GM18870 (cell line): ENCODE measurements around the gene OR6C2.
"Not testable (repeated sequence)": the region's sequence is repeated elsewhere in the genome, so short reads cannot be mapped to it uniquely, and the experiment has no call there.

ENCODE experiments used
- ATAC-seq: cut with Tn5 transposase; IDR thresholded peaks from one replicate; pipeline ENCODE4 v1.9.1; 2021; ENCODE audit warnings: moderate library complexity; ENCODE audit not compliant: unreplicated experiment

OR6C2 gene

GRCh38 chr12:55443776-55444175, at the start of gene OR6C2:
TSS of gene OR6C2 (plus strand) at chr12:55444076. CDS start at chr12:55452214, 8,138 bp downstream.
- ATAC-seq: no peak

- ATAC-seq: no peak
Observed at GRCh38 chr12:55396326-55396725, 47.5 kb upstream of the OR6C2 start.

GRCh38 chr12:55400229-55400628, 43.6 kb upstream of the OR6C2 start, which contains the start of gene OR6C65:
TSS of gene OR6C65 (plus strand) at chr12:55400529. CDS start at chr12:55400529, 0 bp downstream.
- no peak for ATAC-seq

DNA sequence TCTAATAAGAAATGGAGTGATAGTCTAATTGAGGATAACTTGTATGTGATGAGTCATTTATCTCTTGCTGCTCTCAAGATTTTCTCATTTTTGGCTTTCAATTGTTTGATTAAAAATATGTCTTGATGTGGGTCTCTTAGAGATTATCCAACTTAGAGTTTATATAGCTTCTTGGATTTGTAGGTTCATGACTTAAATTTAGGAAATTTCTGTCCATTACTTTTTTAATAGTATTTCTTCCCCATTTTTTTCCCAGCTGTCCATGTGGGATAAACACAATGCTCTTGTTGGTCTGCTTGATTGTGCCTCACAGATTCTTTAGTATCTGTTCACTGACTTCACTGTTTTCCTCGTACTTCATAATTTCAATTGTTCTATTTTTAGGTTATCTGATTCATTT, 36.0 kb upstream of the OR6C2 start:
- no peak for ATAC-seq

DNA sequence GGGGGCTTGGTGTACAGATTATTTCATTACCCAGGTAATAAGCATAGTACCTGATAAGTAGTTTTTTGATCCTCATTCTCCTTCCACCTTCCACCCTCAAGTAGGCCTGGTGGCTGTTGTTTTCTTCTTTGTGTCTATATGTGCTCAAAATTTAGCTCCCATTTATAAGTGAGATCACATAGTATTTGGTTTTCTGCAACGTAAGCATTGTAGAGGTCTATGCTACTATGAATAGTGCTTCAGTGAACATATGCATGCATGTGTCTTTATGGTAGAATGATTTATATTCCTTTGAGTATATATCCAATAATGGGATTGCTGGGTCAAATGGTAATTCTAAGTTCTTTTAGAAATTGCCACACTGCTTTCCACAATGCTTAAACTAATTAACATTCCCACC, 34.7 kb upstream of the OR6C2 start:
- not testable (repeated sequence) for ATAC-seq

DNA sequence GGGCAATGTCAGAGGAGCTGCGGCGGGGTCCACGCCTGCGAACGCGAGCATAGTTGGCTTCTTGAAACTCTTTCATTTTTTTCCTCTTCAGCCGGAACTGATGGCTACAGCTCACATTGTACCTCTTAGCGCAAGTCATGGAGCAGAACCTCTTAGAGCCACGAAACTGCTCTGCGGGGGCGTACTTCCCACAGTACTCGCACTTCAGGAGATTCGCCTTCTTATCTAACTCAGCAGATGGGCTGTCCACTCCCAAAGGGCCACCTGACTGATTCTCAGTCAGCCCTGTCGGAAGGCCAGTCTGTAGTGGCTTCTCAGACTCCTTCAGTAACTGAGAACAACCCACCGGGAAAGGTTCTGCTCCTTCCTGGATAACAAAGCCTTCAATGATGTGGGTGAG, 31.7 kb upstream of the OR6C2 start:
- ATAC-seq: not testable (repeated sequence)

DNA sequence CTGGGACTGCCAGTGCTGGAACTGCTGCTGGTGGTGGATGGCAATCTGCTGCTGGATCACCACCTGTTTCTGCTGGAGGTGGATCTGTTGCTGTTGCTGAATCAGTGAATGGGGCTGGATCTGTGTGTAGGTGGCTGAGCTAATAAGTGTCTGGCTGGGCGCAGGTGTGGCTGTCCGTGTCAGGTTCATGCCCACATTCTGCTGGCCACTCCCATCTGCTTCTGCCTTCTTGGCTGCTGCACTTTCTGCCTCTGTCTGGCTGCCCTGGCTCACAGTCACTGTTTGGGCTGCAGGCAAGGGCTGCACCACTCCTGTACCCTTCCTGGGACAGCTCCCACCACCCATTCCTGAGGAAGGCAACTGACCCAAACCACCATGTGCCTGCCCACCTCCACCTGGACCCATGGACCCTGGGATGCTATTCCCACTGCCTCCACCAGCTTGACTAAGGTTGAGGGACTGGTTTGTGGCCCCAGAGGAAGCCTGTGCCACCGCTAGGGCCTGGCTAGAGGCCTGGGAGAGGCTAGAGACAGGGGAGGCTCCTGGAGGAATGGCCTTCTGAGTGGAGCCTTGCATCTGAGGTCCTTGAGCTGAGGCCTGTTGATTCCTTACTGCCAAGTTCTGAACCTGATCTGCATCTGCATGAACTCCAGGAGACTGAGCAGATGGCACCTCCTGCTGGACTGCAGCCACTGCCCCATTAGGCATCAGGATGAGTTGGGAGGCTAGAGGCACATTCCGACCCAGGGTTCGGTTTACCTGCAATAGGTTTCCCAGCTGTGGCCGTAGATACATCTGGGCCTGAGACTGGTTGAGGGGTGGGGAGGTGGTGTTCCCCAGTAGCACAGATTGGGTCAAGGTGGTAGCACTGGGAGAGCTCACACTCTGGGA, 30.1 kb upstream of the OR6C2 start:
- ATAC-seq: not testable (repeated sequence)

DNA sequence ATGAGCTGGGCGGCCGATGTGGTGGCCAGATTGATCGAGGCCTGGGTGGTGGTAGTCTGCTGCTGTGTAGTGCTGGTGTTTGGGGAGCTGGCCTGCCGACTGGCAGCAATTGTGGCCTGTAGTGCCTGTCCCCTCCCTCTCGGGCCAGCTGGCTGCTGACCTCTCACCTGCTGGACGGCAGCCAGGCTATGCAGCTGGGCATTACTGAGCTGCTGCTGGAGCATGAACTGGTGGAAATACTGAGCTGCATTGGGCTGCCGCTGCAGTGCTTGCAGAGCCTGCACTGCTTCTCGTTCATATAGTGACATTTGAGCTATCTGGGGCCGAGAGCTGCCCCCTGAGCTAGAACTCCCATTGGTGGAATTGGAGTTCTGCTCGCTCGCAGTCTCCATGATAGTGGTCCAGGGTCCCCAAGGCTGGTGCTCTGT, 29.5 kb upstream of the OR6C2 start:
- ATAC-seq: not testable (repeated sequence)

DNA sequence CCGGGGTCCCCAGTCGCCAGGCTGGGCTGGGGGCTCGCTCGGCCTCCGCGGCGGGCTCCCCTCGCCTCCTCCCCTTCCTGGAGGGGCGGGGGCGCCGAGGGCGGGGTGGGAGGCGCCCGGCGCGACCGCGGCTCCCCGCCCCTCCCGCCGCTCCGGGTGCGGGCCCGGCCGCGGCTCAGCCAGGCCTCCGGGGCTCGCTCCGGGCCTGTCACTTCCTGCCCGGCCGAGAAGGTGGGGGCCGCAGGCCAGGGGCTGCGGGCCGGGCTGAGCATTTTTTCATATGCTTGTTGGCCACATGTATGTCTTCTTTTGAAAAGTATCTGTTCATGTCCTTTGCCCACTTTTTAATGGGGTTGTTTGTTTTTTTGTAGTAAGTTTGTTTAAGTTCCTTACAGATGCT, 29.0 kb upstream of the OR6C2 start:
- not testable (repeated sequence) for ATAC-seq

DNA sequence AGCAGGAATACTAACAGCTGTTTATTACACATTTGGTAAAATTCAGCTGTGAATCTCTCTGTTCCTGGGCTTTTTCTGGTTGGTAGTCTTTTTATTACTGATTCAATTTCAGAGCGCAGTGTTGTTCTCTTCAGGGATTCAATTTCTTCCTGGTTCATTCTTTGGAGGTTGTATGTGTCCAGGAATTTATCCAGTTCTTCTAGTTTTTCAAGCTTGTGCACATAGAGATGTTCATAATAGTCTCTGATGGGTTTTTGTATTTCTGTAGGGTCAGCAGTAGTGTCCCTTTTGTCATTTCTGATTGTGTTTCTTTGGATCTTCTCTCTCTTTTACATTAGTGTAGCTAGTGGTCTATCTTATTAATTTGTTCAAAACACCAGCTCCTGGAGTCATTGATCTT, 26.9 kb upstream of the OR6C2 start:
- ATAC-seq: no peak

GRCh38 chr12:55420307-55420962, 23.4 kb upstream of the OR6C2 start:
- ATAC-seq: no peak

DNA sequence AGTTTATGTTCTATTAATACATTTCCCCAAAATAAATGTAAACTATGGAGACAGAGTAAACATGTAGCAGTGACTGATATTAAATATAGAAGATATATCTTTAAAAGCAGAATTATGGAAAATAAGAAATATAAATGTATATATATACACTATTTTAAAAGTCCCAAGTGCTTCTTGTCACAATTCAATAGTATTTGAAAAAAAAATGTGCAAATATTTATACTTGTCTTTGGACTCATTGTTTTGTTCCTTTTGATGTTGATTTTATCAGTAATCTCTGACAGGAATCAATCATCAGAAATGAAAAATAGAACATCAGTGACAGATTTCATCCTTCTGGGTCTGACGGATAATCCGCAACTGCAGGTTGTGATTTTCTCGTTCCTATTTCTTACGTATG, 17.9 kb upstream of the OR6C2 start, which contains the start of gene OR6C76:
Gene OR6C76, plus strand, starts transcription at position 301 of the 400 bp plus-strand sequence. Its CDS starts 0 bp downstream, at position 301.
- ATAC-seq: no peak

- no peak for ATAC-seq
Observed at GRCh38 chr12:55428331-55429243, 15.3 kb upstream of the OR6C2 start.

DNA sequence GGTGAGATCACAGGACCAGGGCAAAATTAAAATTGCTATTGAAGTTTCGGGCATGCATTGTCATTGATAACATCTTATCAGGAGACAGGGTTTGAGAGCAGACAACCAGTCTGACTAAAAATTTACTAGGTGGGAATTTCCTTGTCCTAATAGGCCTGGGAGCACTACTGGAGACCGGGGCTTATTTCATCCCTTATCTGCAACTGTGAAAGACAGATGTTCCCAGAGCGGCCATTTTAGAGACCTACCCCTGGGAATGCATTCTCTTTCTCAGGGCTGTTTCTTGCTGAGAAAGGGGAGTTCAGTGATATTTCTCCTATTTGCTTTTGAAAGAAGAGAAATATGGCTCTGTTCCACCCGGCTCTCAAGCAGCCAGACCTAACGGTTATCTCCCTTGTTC, 2.6 kb upstream of the OR6C2 start:
- ATAC-seq: not testable (repeated sequence)

- ATAC-seq: no peak
Observed at GRCh38 chr12:55445357-55445756, 1.5 kb downstream of the OR6C2 start.

DNA sequence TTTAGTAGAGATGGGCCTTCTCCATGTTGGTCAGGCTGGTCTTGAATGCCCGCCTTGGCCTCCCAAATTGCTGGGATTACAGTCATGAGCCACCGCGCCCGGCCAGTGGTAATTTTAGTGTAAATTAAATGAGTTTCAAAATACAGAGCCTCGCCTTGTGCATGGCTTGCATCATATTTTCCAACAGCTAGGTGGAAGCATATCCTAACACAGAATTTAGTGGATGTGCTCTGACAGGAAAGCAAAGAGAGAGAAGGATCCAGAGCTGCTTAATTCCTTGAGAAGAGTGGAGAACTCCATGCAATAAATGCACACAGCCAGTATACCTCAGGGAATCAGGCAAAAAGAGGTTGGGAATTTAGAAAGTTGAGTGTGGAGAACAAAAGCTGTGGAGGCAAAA, 2.5 kb downstream of the OR6C2 start:
- ATAC-seq: no peak

GRCh38 chr12:55448825-55449224, 4.9 kb downstream of the OR6C2 start:
- ATAC-seq: no peak

GRCh38 chr12:55464926-55465325, 21.1 kb downstream of the OR6C2 start:
- ATAC-seq: not testable (repeated sequence)

DNA sequence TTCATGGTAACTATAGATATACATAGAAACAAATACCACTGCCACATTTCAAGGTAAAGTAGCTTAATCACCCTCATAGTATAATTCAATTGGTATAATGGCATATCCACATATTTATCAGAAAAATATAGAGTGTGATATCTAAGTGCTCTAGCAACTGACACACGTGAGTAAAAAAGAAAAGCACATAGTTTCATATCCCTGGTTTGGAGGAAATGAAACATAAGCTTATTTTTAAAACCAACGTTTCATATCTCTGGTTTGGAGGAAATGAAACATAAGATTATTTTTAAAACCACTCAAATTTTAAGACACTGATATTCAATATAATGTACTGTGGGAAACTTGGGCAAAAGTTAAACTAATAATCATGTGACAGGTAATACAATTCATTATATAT, 24.0 kb downstream of the OR6C2 start:
- no peak for ATAC-seq

DNA sequence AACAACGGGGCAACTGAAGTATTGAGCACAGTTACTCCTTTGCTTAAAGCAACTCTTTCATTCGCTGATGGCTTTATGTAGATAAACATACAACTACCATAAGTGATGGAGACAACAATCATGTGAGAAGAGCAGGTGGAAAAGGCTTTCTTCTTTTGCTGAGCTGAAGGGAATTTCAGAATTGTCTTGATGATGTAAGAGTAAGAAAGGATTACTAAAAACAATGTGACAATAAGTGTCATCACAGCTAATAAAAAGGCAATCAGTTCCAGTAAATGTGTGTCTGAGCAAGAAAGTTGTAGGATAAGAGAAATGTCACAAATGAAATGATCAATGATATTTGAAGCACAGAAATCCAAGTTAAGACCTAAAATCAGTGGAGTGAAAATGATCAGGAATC, 25.4 kb downstream of the OR6C2 start:
- ATAC-seq: no peak
